HG02571 (cell line): ENCODE results near the gene SMURF1.

Experiments
- ATAC-seq: cut with Tn5 transposase; IDR thresholded peaks from one replicate; pipeline ENCODE4 v1.9.1; 2021; ENCODE audit warnings: mild to moderate bottlenecking, moderate library complexity; ENCODE audit not compliant: unreplicated experiment

SMURF1 gene

GRCh38 chr7:99141841-99142726, 1.8 kb downstream of the SMURF1 start:
- no peak for ATAC-seq

- ATAC-seq, result no peak
Measured at GRCh38 chr7:99141334-99141733, 2.6 kb downstream of the SMURF1 start.

GRCh38 chr7:99140813-99141212, 3.1 kb downstream of the SMURF1 start:
- no peak for ATAC-seq

GRCh38 chr7:99139036-99139435, 4.9 kb downstream of the SMURF1 start:
- ATAC-seq, result no peak

- no peak for ATAC-seq
Measured at GRCh38 chr7:99137411-99138180, 6.3 kb downstream of the SMURF1 start.

GRCh38 chr7:99135938-99136337, 8.0 kb downstream of the SMURF1 start:
- ATAC-seq, result no peak

- ATAC-seq, result no peak
Measured at GRCh38 chr7:99133766-99134564, 9.9 kb downstream of the SMURF1 start.

- no peak for ATAC-seq
Measured at GRCh38 chr7:99132595-99133321, 11.2 kb downstream of the SMURF1 start.

GRCh38 chr7:99131290-99131689, 12.6 kb downstream of the SMURF1 start:
- ATAC-seq, result no peak

GRCh38 chr7:99129536-99129935, 14.4 kb downstream of the SMURF1 start:
- no peak for ATAC-seq

GRCh38 chr7:99129001-99129400, 14.9 kb downstream of the SMURF1 start:
- ATAC-seq, result no peak

GRCh38 chr7:99128076-99128950, 15.6 kb downstream of the SMURF1 start:
- ATAC-seq, result no peak

GRCh38 chr7:99127636-99128035, 16.3 kb downstream of the SMURF1 start:
- ATAC-seq, result no peak

- no peak for ATAC-seq
Measured at GRCh38 chr7:99126921-99127553, 16.9 kb downstream of the SMURF1 start.

- ATAC-seq, result no peak
Measured at GRCh38 chr7:99125505-99125865, 18.4 kb downstream of the SMURF1 start.

- no peak for ATAC-seq
Measured at GRCh38 chr7:99124751-99125504, 19.0 kb downstream of the SMURF1 start.

GRCh38 chr7:99124236-99124635, 19.7 kb downstream of the SMURF1 start:
- ATAC-seq, result no peak

- no peak for ATAC-seq
Measured at GRCh38 chr7:99123571-99124033, 20.3 kb downstream of the SMURF1 start.
